Skeletal muscle cell (primary cell): Measurements from ENCODE around the gene SRPK2.
"Not testable (repeated sequence)": the region's sequence is repeated elsewhere in the genome, so short reads cannot be mapped to it uniquely, and the experiment has no call there.

Source experiments
- DNase-seq: peaks from one replicate; pipeline ENCODE4 v3.0.0-alpha.2; 2010; ENCODE audit warnings: low read depth
- H3K4me3 ChIP-seq: 2 replicates; pipeline ENCODE4 v1.5.1; 2011; ENCODE audit warnings: low read depth, mild to moderate bottlenecking, control low read depth, low read length, moderate library complexity

The SRPK2 gene

DNA sequence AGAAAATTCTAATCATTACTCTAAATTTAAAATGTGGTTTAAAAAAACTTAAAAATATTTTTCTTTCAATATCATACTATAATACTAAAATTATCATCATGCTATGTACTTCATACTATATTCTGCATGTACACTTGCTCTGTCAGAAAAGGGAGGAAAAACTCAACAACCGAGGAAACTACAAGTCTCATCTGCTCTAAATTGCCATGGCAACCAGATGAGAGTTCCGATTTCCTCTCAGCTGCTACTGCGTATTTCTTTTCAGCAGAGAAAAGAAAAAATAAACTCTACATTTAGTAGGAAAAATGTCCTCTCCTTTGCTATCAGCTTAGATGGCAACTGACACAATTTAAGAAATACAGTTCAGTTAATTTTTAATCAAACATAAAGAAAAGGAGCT lies 178.9 kb downstream of the SRPK2 start:
- H3K4me3 ChIP-seq, result no peak overlapping the region
- no peak for DNase-seq

DNA sequence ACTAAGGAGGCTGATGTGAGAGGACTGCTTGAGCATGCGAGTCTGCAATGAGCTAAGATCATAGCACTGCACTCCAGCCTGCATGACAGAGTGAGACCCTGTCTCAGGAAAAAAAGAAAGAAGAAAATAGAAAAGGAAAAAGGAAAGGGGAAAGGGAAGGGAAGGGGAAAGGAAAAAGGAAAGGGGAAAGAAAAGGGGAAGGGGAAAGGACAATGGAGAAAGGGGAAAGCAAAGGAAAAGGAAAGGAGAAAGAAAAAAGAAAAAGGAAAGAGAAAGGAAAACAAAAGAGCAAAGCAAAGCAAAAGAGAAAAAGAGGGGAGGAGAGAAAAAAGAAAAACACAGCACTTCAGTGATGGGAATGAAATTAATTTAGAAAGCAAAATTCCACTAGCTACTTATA lies 179.3 kb downstream of the SRPK2 start:
- no peak overlapping the region for H3K4me3 ChIP-seq
- DNase-seq, result no peak

DNA sequence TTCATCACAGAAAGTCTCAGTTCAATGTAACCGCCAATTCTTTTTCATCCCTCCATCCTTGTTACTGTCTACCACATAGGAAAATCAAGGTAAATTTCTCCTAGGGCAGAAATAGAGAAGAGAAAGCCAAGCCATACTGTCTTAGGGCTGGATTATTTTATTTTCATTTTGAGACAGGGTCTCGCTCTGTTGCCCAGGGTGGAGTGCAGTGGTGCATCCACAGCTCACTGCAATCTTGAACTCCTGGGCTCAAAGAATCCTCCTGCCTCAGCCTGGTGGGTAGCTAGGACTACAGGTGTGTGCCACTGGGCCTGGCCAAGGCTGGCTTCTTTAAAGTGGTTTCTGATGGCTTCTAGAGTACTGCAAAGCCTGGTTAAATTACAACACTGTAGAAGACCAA lies 181.7 kb downstream of the SRPK2 start:
- DNase-seq, result no peak
- H3K4me3 ChIP-seq, result no peak overlapping the region

DNA sequence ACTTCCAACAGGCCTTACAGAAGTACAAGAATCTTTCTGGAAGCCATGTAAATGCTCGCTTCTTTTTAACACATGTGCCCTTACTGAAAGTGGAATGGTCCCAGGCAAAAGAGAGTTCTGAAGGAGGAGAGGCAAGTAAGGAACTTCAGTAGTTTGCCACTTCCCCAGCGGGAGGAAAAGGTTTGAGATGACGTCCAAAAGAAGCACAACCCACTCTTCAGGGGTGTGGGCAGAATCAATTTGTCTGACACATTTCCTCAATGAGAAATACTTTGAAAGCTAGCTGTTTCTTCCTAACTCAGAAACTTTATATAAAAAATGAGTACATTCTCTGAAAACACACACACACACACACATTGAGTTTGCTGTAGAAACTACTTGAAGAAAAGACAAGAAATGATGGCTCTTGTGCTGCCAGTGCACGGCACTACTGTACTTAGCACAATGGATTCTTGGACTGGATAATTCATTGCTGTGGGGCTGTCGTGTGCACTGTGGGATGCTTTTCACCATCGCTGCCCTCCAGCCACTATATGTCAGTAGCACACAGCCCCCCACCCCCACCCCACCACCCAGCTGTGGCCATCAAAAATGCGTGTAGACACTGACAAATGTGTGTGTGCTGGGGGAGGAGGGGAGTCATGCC lies 183.0 kb downstream of the SRPK2 start:
- no peak overlapping the region for H3K4me3 ChIP-seq
- no peak for DNase-seq

DNA sequence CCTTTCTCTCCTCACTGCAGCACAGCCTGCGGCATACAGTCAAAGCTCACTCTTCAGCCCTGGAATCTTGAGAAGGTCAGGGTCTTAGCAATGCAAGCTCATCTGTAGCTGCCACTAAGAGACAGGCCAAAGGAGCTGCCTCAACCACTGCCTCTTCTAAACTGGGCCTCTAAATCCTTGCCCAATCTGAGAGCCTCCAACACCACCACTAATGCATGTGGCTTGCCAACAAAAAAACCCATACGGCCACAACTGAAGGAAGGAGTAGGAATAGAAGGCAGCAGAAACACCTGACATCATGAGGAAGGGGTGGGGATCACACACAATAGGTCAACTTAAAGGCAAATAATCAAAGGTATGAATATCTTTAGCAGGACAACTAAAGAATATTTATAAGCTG lies 183.8 kb downstream of the SRPK2 start:
- DNase-seq, result no peak
- no peak overlapping the region for H3K4me3 ChIP-seq

DNA sequence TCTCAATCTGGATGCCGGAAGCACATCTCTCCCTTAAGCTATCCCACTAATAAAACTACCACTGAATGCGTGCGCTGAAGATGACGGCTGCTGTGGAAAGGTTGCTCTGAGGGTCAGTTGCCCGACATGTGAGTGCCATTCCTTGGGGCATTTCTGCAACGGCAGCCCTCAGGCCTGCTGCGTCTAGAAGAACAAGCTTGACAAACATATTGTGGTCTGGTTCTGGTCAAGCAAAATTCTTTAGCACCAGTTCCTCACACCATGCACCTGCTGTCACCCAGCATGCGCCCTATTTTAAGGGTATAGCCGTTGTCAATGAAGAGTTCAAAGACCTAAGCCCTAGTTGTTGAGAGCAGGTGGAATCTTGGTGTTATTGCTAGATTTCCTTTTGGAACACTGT lies 184.2 kb downstream of the SRPK2 start:
- H3K4me3 ChIP-seq, result no peak overlapping the region
- no peak for DNase-seq

DNA sequence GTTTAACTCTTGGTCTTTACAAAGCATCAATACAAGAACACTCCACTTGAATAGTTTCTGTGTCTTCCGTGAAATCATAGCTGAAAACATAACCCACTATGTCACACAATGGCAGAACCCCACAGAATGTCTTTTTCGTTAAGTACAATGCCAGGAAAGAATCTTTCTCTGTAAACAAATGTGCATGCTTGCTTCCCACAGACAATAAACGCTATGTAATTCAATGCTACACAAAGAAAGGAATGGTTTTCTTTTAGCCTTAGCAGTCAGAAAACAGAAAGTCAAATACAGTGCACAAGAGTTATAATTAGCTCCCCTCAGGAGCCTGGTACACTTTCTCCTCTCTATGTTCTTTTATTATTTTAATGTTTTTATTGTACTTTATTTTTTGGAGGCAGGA lies 186.1 kb downstream of the SRPK2 start:
- H3K4me3 ChIP-seq, result no peak overlapping the region
- DNase-seq, result no peak

DNA sequence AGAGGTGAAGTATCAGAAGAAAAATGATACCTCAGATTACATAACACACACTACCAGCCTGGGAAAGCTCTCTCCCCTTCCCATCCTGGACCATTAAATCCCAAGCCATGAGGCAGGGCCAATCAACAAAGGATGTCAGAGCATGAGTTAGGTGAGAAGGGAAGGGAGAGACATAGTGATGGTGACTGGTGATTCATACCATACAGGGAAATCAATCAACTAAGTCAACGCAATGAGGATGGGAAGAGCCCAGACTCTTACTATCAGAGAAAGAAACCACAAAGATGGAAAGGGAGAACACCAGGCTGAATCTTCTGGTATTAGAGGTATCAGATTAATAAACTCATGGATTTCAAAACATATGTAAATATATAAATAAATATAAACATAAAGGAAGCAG lies 189.3 kb downstream of the SRPK2 start:
- H3K4me3 ChIP-seq, result no peak overlapping the region
- DNase-seq, result no peak

DNA sequence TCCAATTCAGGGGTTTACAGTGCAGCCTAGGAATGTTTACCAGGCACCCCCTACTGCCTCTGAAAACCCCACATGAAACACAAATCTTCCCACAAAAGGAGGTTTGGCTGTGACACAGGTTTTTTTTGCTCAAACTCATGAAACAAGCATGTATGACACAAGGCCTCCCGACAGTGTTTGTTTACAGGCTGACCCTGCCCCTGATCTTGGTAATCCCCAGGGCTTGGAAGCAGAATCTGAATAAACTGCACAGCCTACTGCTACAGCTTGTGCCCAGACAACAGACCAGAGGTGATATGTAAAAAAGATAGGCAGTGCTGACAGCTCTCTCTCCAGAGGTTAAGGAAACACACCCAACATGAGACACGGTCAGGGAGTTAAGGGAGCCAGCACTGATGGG lies 190.5 kb downstream of the SRPK2 start:
- DNase-seq, result peak; percentile 88
- H3K4me3 ChIP-seq, result no peak overlapping the region

DNA sequence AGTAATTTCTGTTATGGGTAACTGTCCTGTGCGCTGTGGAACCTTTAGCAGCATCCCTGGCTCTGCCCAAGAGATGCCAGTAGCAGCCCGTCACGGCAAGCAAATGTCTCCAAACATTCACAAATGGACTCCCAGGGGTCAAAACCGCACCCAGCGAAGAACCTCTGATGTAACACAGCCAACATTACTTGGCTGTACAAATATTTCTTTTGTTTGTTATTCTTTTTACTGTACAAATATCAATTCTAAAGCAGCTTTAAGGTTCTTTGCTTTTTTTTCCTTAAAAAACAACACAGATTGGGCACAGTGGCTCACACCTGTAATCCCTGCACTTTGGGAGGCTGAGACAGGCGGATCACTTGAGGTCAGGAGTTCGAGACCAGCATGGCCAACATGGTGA lies 192.2 kb downstream of the SRPK2 start:
- DNase-seq, result no peak
- no peak overlapping the region for H3K4me3 ChIP-seq

DNA sequence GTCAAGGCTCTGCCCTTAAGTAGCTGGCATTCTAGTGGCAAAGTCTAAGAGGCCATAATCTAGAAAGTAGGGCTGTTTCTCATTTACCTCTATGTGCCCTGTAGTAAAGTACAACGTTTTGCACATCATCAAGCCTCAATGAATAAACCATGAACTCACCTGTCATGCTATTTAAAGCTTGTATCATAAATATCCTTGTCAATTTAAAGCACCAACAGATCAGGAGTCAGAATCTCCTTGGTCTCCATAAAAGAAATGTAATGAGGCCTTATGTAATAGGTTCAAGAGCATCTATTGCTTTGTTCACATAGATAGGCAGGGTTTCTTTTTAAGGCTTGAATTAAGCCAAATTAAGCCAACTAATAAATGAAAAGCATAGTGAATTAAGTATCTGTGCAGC lies 192.8 kb downstream of the SRPK2 start:
- no peak for DNase-seq
- H3K4me3 ChIP-seq, result no peak overlapping the region

DNA sequence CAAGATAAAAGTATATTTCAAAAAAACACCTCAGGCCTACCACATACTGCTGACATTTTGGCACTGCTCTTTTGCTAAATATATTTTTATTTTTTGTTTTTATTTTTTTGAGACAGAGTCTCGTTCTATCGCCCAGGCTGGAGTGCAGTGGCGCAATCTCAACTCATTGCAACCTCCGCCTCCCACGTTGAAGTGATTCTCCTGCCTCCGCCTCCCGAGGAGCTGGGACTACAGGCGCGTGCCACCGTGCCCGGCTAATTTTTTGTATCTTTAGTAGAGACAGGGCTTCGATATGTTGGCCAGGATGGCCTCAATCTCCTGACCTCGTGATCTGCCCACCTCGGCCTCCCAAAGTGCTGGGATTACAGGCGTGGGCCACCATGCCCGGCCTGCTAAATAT lies 193.8 kb downstream of the SRPK2 start:
- not testable (repeated sequence) for H3K4me3 ChIP-seq, DNase-seq

DNA sequence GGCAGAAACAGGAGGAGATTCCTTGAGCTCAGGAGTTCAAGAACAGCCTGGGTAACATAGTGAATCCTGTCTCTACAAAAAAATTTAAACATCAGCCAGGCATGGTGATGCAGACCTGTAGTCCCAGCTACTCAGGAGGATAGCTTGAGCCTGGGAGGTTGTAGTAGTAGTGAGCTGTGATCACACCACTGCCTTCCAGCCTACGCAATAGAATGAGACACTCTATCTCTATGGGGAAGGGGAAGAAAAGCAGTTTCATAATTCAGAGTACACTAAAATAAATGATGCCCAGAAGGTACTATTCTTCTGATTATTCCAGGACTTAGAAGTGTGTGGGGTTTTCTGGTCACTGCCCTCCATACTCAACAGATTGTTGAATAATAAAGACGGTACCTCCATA lies 197.4 kb downstream of the SRPK2 start:
- no peak for DNase-seq
- H3K4me3 ChIP-seq, result no peak overlapping the region

DNA sequence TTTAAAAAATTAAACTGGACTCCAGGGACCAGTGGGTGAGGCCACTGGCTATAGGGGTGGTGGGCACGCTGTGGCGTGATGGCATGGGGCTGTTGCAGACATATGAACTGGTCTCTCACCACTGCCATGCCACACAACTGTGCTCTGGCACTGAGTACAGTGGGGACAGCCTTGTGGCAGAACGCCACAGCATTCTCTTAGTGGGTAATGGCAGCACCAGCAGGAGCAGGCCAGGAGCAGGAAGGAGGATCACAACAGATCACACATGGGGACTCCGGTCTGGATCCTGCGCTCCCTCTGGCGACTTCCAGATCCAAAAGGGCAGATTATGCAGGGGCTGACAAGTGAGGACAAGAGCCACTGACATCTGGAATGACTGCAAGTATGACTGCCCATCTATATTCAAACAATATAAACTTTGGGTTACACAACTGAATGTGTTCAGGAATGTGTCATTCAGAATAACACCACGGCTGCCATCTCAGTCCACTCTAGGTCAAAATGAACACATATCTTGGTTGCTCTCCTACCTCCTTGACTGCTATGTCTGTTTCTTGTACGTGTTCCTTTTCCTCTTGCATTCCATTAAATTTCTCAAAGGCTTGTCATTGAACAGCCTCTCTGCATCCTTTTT lies 198.7 kb downstream of the SRPK2 start:
- no peak for DNase-seq
- no peak overlapping the region for H3K4me3 ChIP-seq

DNA sequence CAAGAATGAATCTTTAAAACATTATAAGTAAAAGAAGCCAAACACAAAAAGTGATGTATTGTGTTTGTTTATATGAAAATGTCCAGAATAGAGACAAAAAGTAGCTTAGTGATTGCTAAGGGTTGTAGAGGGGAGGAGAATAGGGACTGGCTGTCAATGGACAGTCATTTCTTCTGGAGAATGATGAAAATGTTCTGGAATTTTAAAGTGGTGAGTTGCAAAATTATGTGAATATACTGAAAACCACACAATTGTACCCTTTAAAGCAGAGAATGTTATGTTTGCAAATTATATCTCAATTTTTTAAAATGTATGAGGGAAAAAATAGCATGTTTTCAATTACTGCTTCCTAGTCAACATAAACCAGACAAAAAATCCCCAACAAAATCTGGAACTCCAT lies 200.5 kb downstream of the SRPK2 start:
- DNase-seq, result no peak
- H3K4me3 ChIP-seq, result no peak overlapping the region

DNA sequence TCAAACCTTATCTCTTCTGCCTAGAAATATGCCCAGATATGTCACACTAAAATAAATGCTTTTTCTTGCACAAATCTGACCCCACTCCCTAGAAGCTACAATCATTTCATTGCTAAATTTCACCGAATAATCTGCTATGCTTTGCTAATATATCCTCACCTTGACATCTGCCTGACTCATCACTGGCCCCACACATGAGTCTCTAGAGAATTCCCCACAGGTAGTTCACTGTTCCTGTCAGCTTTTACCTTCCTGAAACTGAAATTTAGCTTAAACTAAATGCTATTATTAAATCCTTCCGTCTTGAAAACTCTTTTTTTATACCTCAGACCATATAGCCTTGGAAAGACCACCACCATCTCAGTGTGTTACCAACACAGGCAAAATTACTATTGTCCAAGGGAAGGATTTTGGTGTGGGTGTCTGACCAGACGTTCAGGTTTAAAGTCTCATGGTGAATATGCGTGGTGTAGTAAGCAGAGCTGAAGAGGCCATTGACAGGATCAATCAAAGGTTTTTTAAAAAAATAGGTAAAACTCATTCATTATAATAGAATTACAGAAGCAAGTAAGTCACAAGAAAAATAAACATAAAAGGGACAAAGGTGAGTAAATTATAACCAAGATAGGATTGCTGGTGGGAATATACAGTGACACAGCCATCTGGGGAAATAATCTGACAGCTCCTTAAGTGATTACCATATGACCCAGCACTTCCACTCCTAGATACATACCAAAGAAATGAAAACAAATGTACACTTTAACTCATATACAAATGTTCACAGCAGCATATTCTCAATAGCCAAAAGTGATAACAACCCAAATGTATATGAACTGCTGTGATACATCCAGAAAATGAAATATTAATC lies 201.2 kb downstream of the SRPK2 start:
- no peak overlapping the region for H3K4me3 ChIP-seq
- no peak for DNase-seq

DNA sequence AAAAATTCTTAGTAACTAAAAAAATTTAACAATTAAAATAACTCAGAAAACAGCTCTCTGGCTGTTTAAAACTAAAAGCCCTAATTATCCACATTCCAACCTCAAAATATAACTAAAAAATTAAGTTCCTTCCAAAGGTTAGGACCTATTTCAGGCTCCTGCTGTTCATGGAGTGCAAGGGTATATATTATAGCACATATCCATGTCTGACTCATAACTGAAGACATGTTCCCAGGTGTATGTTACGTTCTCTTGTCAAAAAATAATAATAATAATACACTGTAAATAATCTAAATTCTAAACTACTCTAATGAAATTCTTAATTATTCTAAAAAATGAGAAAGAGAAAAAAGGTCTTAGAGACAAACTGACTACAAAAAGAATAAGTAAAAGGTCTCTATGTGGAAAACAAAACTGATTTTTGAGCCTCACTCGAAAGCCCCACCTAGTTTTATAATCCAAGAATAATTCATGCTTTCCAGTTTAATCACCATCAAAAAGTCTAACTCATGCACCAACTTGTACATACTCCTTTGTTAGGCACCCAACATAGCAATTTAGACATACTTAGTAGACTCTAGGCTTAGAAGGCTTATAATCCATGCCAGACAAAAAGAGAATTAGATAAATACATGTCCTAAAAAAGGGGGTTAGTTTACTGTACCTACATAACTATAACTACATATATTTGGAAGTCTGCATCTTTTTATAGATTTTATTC lies 203.3 kb downstream of the SRPK2 start:
- DNase-seq, result no peak
- H3K4me3 ChIP-seq, result no peak overlapping the region

DNA sequence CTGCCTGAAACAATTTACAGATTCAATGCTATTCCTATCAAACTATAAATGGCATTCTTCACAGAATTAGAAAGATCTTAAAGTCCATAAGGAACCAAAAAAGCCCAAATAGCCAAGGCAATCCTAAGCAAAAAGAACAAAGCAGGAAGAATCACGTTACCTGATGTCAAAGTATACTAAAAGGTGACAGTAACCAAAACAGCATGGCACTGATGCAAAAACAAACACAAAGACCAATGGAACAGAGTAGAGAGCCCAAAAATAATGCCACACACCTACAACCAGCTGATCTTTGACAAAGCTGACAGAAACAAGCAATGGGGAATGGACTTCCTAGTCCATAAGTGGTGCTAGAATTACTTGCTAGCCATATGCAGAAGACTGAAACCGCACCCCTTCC lies 208.7 kb downstream of the SRPK2 start:
- no peak for DNase-seq
- no peak overlapping the region for H3K4me3 ChIP-seq

DNA sequence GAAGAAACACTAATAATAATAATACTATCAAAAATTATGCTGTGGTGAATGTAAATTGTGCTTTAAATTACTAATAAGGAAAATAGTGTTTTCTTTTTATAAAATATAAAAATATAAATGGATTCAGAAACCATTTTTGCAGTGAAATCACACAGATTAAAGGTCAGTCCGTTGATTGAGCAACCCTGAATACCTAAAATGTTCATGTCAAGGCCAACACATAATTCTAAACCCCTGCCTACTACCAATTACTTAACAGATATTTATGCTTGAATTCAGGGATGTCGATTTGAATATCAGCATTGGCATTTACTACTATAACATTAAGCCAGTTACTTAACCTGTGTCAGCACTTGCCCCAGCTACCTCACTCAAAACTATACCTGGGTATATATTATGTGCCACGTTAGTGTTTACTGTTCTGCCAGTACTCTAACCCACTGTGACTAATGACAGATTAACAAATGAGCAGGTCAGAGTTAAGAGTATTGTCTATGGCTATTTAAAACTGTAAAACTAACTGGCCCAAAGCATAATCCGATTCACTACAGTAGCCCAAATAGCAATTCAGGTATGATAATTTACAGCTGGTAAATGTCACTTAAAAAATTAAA lies 209.7 kb downstream of the SRPK2 start:
- no peak for DNase-seq
- H3K4me3 ChIP-seq, result no peak overlapping the region

DNA sequence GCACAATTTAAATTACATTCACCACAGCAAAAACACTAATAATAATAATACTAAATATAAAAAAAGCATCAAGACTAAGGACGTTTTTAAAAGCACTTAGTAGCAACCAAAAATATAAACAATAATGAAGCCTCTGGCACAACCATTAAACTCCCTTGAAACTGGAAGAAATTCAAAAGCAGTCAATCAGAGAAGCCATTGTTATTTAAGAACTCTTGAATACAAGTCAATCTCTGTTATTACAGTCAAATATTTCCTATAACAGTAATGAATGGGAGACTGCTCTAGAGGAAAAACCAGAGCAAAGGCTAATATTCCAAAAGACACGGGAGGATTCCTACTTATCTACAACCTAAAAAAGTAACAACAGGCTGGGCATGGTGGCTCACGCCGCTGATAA lies 210.5 kb downstream of the SRPK2 start:
- DNase-seq, result no peak
- H3K4me3 ChIP-seq, result no peak overlapping the region
